GM12878 (cell line): ENCODE data around the gene ABCA9.

Experiments used
- EZH2 ChIP-seq: IDR thresholded peaks from 2 replicates; pipeline ENCODE4 v1.6.1; 2012; ENCODE audit warnings: low read depth, mild to moderate bottlenecking, control low read depth, inconsistent platforms, low read length, borderline replicate concordance; ENCODE audit not compliant: control insufficient read depth
- HCFC1 ChIP-seq: fragments of 150-350 bp; IDR thresholded peaks from 2 replicates; pipeline ENCODE4 v1.6.1; 2014; ENCODE audit warnings: low read length
- MYC ChIP-seq: IDR thresholded peaks from 2 replicates; pipeline ENCODE4 v1.6.1; 2011; ENCODE audit warnings: mild to moderate bottlenecking, low read length, moderate library complexity, inconsistent platforms; ENCODE audit not compliant: insufficient read depth, insufficient replicate concordance, insufficient read length, severe bottlenecking
- SMC3 ChIP-seq: IDR thresholded peaks from 2 replicates; pipeline ENCODE4 v1.6.1; 2011; ENCODE audit warnings: low read length, improper control_type of control experiment, borderline replicate concordance
- TF ChIP-seq, protein P1 (sequence below): IDR thresholded peaks from 2 replicates; pipeline ENCODE4 v1.6.1; 2012; ENCODE audit warnings: mild to moderate bottlenecking, low read depth, low read length
- TF ChIP-seq, protein P2 (sequence below): IDR thresholded peaks from 2 replicates; pipeline ENCODE4 v1.6.1; 2011; ENCODE audit warnings: low read depth, mild to moderate bottlenecking, low read length, moderate library complexity, borderline replicate concordance; ENCODE audit errors: extremely low read depth

DNA sequence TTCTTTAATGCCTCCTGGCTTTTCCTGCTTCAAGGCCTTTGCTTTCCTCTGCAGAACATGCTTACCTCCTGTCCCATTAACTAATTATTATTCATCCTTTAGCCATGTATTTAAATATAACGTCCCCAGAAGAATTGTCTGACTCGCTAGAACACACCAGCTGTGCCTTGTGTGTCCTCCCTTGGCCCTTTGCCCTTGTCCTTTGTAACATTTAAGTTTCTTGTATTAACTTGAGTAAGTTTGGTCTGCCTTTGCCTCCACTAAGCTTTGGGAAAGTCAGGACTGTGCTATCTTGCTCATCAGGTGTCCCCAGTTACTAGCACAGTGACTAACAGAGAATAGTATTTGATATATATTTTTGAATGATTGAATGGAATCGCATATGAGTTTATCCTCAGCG lies 29.6 kb upstream of the ABCA9 start:
- TF ChIP-seq MYC (no peak), SMC3 (no peak), HCFC1 (no peak), EZH2 (no peak)
- TF ChIP-seq, protein P1, sequence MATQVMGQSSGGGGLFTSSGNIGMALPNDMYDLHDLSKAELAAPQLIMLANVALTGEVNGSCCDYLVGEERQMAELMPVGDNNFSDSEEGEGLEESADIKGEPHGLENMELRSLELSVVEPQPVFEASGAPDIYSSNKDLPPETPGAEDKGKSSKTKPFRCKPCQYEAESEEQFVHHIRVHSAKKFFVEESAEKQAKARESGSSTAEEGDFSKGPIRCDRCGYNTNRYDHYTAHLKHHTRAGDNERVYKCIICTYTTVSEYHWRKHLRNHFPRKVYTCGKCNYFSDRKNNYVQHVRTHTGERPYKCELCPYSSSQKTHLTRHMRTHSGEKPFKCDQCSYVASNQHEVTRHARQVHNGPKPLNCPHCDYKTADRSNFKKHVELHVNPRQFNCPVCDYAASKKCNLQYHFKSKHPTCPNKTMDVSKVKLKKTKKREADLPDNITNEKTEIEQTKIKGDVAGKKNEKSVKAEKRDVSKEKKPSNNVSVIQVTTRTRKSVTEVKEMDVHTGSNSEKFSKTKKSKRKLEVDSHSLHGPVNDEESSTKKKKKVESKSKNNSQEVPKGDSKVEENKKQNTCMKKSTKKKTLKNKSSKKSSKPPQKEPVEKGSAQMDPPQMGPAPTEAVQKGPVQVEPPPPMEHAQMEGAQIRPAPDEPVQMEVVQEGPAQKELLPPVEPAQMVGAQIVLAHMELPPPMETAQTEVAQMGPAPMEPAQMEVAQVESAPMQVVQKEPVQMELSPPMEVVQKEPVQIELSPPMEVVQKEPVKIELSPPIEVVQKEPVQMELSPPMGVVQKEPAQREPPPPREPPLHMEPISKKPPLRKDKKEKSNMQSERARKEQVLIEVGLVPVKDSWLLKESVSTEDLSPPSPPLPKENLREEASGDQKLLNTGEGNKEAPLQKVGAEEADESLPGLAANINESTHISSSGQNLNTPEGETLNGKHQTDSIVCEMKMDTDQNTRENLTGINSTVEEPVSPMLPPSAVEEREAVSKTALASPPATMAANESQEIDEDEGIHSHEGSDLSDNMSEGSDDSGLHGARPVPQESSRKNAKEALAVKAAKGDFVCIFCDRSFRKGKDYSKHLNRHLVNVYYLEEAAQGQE, result no peak
- TF ChIP-seq, protein P2, sequence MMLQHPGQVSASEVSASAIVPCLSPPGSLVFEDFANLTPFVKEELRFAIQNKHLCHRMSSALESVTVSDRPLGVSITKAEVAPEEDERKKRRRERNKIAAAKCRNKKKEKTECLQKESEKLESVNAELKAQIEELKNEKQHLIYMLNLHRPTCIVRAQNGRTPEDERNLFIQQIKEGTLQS, result no peak
